Upper lobe of right lung (tissue), 1 donor: ENCODE results near the gene LRP1B. TPM values are rescaled to one million over a fixed set of nuclear protein-coding genes. Genes with fewer than 3 reads are reported as not detected.

Experiments
- ATAC-seq: fragments of 200-7000 bp; cut with Tn5 transposase; one replicate; pipeline ENCODE4 v1.9.1; 2020; ENCODE audit warnings: mild to moderate bottlenecking, moderate library complexity
- DNase-seq: peaks from one replicate; pipeline ENCODE4 v3.0.0-alpha.2; 2020
- H3K27ac ChIP-seq: fragments of 200-600 bp; one replicate; pipeline ENCODE4 v1.8.0; 2022
- H3K27me3 ChIP-seq: fragments of 200-600 bp; one replicate; pipeline ENCODE4 v1.8.0; 2022; ENCODE audit warnings: mild to moderate bottlenecking
- H3K36me3 ChIP-seq: fragments of 200-600 bp; one replicate; pipeline ENCODE4 v1.8.0; 2022
- H3K4me1 ChIP-seq: fragments of 200-600 bp; one replicate; pipeline ENCODE4 v1.8.0; 2022
- H3K4me3 ChIP-seq: fragments of 200-600 bp; one replicate; pipeline ENCODE4 v1.8.0; 2022; ENCODE audit warnings: mild to moderate bottlenecking
- H3K9me3 ChIP-seq: fragments of 200-600 bp; one replicate; pipeline ENCODE4 v1.8.0; 2022
- CTCF ChIP-seq: fragments of 200-600 bp; IDR thresholded peaks from one replicate; pipeline ENCODE4 v1.8.0; 2022; ENCODE audit warnings: antibody characterized with exemption
- intact Hi-C: fragments of 100-400 bp; cut with DNase I; formaldehyde crosslinking; loops from one replicate; pipeline ENCODE4 v1.11.0; 2022
- total RNA-seq: library from RNA; stranded (reverse); fragmentation: NEBNext Ultra II Directional; extraction: Animal tissue kit (Norgen Biotek cat#: 25700); gene quantifications from one replicate; pipeline ENCODE4 v1.2.1, GENCODE V29; 2021
- donor health status: DM: no; HTN: yes; CAD: no; lungs with severe emphysema.

Gene LRP1B
- total RNA-seq, 1 donor from 2014 or later = 0.12 TPM

GRCh38 chr2:140947236-140947635 lies 1183.6 kb downstream of the LRP1B start:
- Histone ChIP-seq H3K27me3 (no peaks in the 10 kb centered on the region), H3K4me1 (no peaks in the 10 kb centered on the region), H3K27ac (no peak overlapping the region), H3K36me3 (no peaks in the 10 kb centered on the region), H3K4me3 (no peak overlapping the region), H3K9me3 (no peaks in the 10 kb centered on the region)
- DNase-seq = no peak
- no peak for TF ChIP-seq CTCF
- intact Hi-C loops = no loop called here
- ATAC-seq = no peak

- no peaks in the 10 kb centered on the region for H3K27me3 ChIP-seq
- no peaks in the 10 kb centered on the region for H3K36me3 ChIP-seq
- H3K9me3 ChIP-seq = no peaks in the 10 kb centered on the region
- intact Hi-C loops = no loop called here
- no peaks in the 10 kb centered on the region for H3K4me1 ChIP-seq
- no peak for TF ChIP-seq CTCF
- H3K27ac ChIP-seq = no peak overlapping the region
- no peak for ATAC-seq
- H3K4me3 ChIP-seq = no peak overlapping the region
- DNase-seq = no peak
These were observed 1186.9 kb downstream of the LRP1B start for GRCh38 chr2:140943867-140944266.

GRCh38 chr2:140942284-140942683 lies 1188.5 kb downstream of the LRP1B start:
- Histone ChIP-seq H3K4me3 (no peak overlapping the region), H3K36me3 (no peaks in the 10 kb centered on the region), H3K4me1 (no peaks in the 10 kb centered on the region), H3K27me3 (no peaks in the 10 kb centered on the region), H3K9me3 (no peaks in the 10 kb centered on the region), H3K27ac (no peak overlapping the region)
- no peak for TF ChIP-seq CTCF
- intact Hi-C loops = no loop called here
- DNase-seq (no peak), ATAC-seq (no peak)

GRCh38 chr2:140929849-140930248 lies 1201.0 kb downstream of the LRP1B start:
- H3K4me1 ChIP-seq = no peaks in the 10 kb centered on the region
- DNase-seq (no peak), ATAC-seq (no peak)
- intact Hi-C loops = no loop called here
- no peak overlapping the region for H3K27ac ChIP-seq
- H3K9me3 ChIP-seq = no peaks in the 10 kb centered on the region
- H3K4me3 ChIP-seq = no peak overlapping the region
- no peaks in the 10 kb centered on the region for H3K27me3 ChIP-seq
- no peak for TF ChIP-seq CTCF
- no peaks in the 10 kb centered on the region for H3K36me3 ChIP-seq

- no peaks in the 10 kb centered on the region for H3K4me1 ChIP-seq
- ATAC-seq = no peak
- intact Hi-C loops = no loop called here
These were observed 1212.4 kb downstream of the LRP1B start for GRCh38 chr2:140918426-140918825.

More at GRCh38 chr2:140918426-140918825, 1212.4 kb downstream of the LRP1B start:
- no peak for TF ChIP-seq CTCF
- no peaks in the 10 kb centered on the region for H3K27me3 ChIP-seq
- no peak overlapping the region for H3K4me3 ChIP-seq
- H3K27ac ChIP-seq = no peak overlapping the region
- H3K9me3 ChIP-seq = no peaks in the 10 kb centered on the region
- H3K36me3 ChIP-seq = no peaks in the 10 kb centered on the region
- no peak for DNase-seq
